ENCODE results near the gene DIPK1B.
A peak's percentile ranks its signal among the peaks of the same experiment; 100 is the strongest.

The DIPK1B gene

GRCh38 chr9:136686794-136687711 lies 25.3 kb upstream of the DIPK1B start, which contains the start of gene AGPAT2:
AGPAT2 (minus strand) TSS chr9:136687457; CDS start chr9:136687357, 100 bp downstream.
- peak in 5 of 14 donors; percentile 8 to 52 (median 31) for DNase-seq

GRCh38 chr9:136687721-136688223 lies 24.6 kb upstream of the DIPK1B start:
- peak in 1 of 14 donors; percentile 19 for DNase-seq

- DNase-seq: no peak
Measured at GRCh38 chr9:136688274-136689107, 23.9 kb upstream of the DIPK1B start.

GRCh38 chr9:136689108-136689460 lies 23.3 kb upstream of the DIPK1B start:
- no peak for DNase-seq

GRCh38 chr9:136690104-136690805 lies 22.1 kb upstream of the DIPK1B start:
- no peak for DNase-seq

- no peak for DNase-seq
Measured at GRCh38 chr9:136690806-136691261, 21.5 kb upstream of the DIPK1B start.

- no peak for DNase-seq
Measured at GRCh38 chr9:136691316-136692184, 20.8 kb upstream of the DIPK1B start.

GRCh38 chr9:136692185-136693134 lies 19.9 kb upstream of the DIPK1B start:
- no peak for DNase-seq

- DNase-seq: no peak
Measured at GRCh38 chr9:136693135-136693489, 19.3 kb upstream of the DIPK1B start.

- DNase-seq: no peak
Measured at GRCh38 chr9:136693490-136694162, 18.7 kb upstream of the DIPK1B start.

GRCh38 chr9:136694163-136694871 lies 18.1 kb upstream of the DIPK1B start:
- DNase-seq: peak in 2 of 14 donors; percentile 17 to 43

- DNase-seq: no peak
Measured at GRCh38 chr9:136694872-136695247, 17.5 kb upstream of the DIPK1B start.

GRCh38 chr9:136695435-136695895 lies 16.9 kb upstream of the DIPK1B start:
- peak in 1 of 14 donors; percentile 72 for DNase-seq

GRCh38 chr9:136695955-136696354 lies 16.4 kb upstream of the DIPK1B start:
- peak in 1 of 14 donors; percentile 43 for DNase-seq

- DNase-seq: no peak
Measured at GRCh38 chr9:136696502-136696901, 15.9 kb upstream of the DIPK1B start.

- DNase-seq: no peak
Measured at GRCh38 chr9:136697146-136697820, 15.1 kb upstream of the DIPK1B start.

GRCh38 chr9:136697821-136698526 lies 14.4 kb upstream of the DIPK1B start:
- no peak for DNase-seq
